SU-DHL-6 (cell line): ENCODE data around the gene WDR7.

Experiments
- H2AFZ ChIP-seq: fragments of 200-600 bp; sonication (generic); 2 replicates; pipeline ENCODE4 v1.6.1; 2014; ENCODE audit warnings: low read depth, mild to moderate bottlenecking, moderate library complexity, mixed read lengths, antibody characterized with exemption, low read length; ENCODE audit not compliant: severe bottlenecking
- H3F3A ChIP-seq: fragments of 200-600 bp; shearing (Covaris generic); 2 replicates; pipeline ENCODE4 v1.6.0; 2016; ENCODE audit warnings: antibody characterized with exemption, mild to moderate bottlenecking; ENCODE audit not compliant: insufficient read depth
- H3K27ac ChIP-seq: fragments of 200-600 bp; sonication (generic); 2 replicates; pipeline ENCODE4 v1.5.1; 2016; ENCODE audit warnings: low read depth, mild to moderate bottlenecking, low read length, moderate library complexity, mixed read lengths
- H3K27me3 ChIP-seq: fragments of 200-600 bp; sonication (generic), shearing (Covaris generic); 2 replicates; pipeline ENCODE4 v1.6.0; 2014; ENCODE audit warnings: mild to moderate bottlenecking, low read length
- H3K36me3 ChIP-seq: fragments of 200-600 bp; sonication (generic); 2 replicates; pipeline ENCODE4 v1.6.1; 2014; ENCODE audit warnings: mild to moderate bottlenecking, low read length, mixed read lengths
- H3K4me2 ChIP-seq: fragments of 300-600, 200-600 bp; shearing (Covaris generic), sonication (generic); 2 replicates; pipeline ENCODE4 v1.6.0; 2014; ENCODE audit warnings: low read length, low read depth, mild to moderate bottlenecking; ENCODE audit not compliant: poor library complexity, severe bottlenecking
- H3K4me3 ChIP-seq: fragments of 200-600 bp; sonication (generic); 2 replicates; pipeline ENCODE4 v1.5.1; 2014; ENCODE audit warnings: antibody characterized with exemption, low read length, mild to moderate bottlenecking, mixed read lengths; ENCODE audit not compliant: insufficient read depth, poor library complexity, severe bottlenecking
- H3K79me2 ChIP-seq: fragments of 200-600 bp; sonication (generic); 2 replicates; pipeline ENCODE4 v1.6.1; 2014; ENCODE audit warnings: mild to moderate bottlenecking, low read length, moderate library complexity; ENCODE audit not compliant: insufficient read depth
- H3K9ac ChIP-seq: fragments of 200-600 bp; sonication (generic); 2 replicates; pipeline ENCODE4 v1.7.0; 2014; ENCODE audit warnings: mild to moderate bottlenecking, low read length
- H3K9me2 ChIP-seq: fragments of 200-600 bp; sonication (generic); replicated peaks from 2 replicates; pipeline ENCODE4 v1.6.1; 2014; ENCODE audit warnings: low read length; ENCODE audit not compliant: insufficient read depth
- H3K9me3 ChIP-seq: fragments of 200-600 bp; sonication (generic); 2 replicates; pipeline ENCODE4 v1.6.1; 2014; ENCODE audit warnings: low read length, mixed read lengths; ENCODE audit not compliant: insufficient read depth
- H4K20me1 ChIP-seq: fragments of 200-600 bp; sonication (generic); 2 replicates; pipeline ENCODE4 v1.6.1; 2014; ENCODE audit warnings: low read depth, mild to moderate bottlenecking, antibody characterized with exemption, low read length, moderate library complexity, mixed read lengths
- EZH2phosphoT487 ChIP-seq: fragments of 200-600 bp; sonication (generic), shearing (Covaris generic); conservative IDR thresholded peaks from 2 replicates; pipeline ENCODE4 v1.6.1; 2018; ENCODE audit warnings: mild to moderate bottlenecking, antibody characterized with exemption, low read length, moderate library complexity, mixed read lengths
- TF ChIP-seq, protein P1 (sequence below): fragments of 200-600 bp; sonication (generic); IDR thresholded peaks from one replicate; pipeline ENCODE4 v1.5.1; 2017; ENCODE audit warnings: antibody characterized with exemption, mild to moderate bottlenecking, low read length, moderate library complexity; ENCODE audit not compliant: insufficient read depth, poor library complexity, severe bottlenecking

Gene WDR7

DNA sequence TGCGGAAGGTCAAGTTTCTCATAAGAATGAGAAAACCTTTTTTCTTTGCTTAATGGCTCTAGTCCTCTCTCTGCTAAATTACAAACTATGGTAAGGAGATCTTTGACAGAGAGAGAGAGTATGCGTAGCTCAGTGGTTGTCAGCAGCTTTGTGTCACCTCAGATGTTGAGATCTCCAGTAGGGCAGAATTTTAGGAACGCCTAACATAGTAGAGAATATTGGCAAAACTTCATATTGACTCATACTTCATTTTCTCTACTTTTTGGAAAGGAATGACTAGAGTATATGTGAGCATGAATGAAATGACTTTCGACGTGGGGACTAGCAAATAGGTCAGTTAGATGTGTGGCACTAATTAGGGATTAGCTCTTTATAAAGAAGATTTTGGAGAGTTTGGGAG lies 64.0 kb downstream of the WDR7 start:
- TF ChIP-seq EZH2phosphoT487, result no peak
- TF ChIP-seq, protein P1, sequence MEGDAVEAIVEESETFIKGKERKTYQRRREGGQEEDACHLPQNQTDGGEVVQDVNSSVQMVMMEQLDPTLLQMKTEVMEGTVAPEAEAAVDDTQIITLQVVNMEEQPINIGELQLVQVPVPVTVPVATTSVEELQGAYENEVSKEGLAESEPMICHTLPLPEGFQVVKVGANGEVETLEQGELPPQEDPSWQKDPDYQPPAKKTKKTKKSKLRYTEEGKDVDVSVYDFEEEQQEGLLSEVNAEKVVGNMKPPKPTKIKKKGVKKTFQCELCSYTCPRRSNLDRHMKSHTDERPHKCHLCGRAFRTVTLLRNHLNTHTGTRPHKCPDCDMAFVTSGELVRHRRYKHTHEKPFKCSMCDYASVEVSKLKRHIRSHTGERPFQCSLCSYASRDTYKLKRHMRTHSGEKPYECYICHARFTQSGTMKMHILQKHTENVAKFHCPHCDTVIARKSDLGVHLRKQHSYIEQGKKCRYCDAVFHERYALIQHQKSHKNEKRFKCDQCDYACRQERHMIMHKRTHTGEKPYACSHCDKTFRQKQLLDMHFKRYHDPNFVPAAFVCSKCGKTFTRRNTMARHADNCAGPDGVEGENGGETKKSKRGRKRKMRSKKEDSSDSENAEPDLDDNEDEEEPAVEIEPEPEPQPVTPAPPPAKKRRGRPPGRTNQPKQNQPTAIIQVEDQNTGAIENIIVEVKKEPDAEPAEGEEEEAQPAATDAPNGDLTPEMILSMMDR, result no peak
- Histone ChIP-seq H3K27me3 (no peaks in the 10 kb centered on the region), H3K4me2 (no peak overlapping the region), H3K79me2 (no peaks in the 10 kb centered on the region), H3K9me2 (no peaks in the 10 kb centered on the region), H3K9ac (no peak overlapping the region), H3K27ac (no peak overlapping the region), H4K20me1 (no peaks in the 10 kb centered on the region; the same call in 1 of the 2 replicates), H3K36me3 (no peaks in the 10 kb centered on the region), H3K4me3 (no peak overlapping the region), H3F3A (no peaks in the 10 kb centered on the region), H2AFZ (no peak overlapping the region), H3K9me3 (no peaks in the 10 kb centered on the region)

DNA sequence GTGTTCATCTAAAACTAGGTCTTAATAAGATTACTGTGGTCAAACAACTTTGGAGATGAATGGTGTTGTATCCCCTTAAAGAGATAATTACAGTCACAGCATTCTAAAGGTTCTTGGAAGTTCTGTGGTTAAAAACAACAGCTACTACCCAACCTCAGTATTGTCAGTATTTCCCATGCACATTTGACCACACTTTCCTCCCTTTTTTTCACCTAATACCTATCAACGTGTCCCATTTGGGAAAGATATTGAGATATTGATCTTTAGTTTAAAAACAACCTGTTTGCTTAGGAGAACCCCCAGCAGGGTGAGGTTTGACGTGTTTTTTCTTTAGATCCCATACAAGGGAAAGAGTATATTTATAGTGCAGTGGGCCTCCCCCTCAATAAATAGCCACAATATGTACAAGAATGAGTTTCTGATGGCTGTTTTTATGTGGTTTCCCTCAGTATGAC lies 65.6 kb downstream of the WDR7 start:
- no peak overlapping the region for H3K4me2 ChIP-seq
- no peaks in the 10 kb centered on the region for H3K27me3 ChIP-seq
- no peak overlapping the region for H3K4me3 ChIP-seq
- H3K27ac ChIP-seq, result no peak overlapping the region
- no peak overlapping the region for H2AFZ ChIP-seq
- no peaks in the 10 kb centered on the region for H3K36me3 ChIP-seq
- no peak overlapping the region for H3K9ac ChIP-seq
- TF ChIP-seq EZH2phosphoT487, result no peak
- TF ChIP-seq, protein P1, result no peak
- no peaks in the 10 kb centered on the region for H3K9me2 ChIP-seq
- H3F3A ChIP-seq, result no peaks in the 10 kb centered on the region
- H3K9me3 ChIP-seq, result no peaks in the 10 kb centered on the region
- H4K20me1 ChIP-seq, result no peaks in the 10 kb centered on the region
- no peaks in the 10 kb centered on the region for H3K79me2 ChIP-seq

DNA sequence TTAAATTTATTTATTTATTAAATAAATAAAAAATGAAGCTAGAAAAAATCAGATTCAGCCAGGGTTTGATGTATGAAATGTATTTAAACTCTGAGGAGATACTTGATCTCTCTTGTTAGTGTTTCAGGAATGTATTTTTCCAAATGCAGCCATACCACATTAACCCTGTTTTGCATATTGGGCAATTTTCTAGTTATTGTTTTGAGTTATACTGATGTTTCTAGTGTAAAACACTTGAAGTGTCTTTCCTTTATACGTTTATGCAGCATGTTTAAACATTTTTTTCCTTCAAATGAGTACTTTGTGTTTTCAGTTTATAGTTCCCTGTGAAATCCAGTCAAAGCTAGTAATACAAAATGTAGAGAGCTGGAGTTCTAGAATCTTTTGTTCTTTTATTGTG lies 69.9 kb downstream of the WDR7 start:
- H3K36me3 ChIP-seq, result no peaks in the 10 kb centered on the region
- H4K20me1 ChIP-seq, result no peaks in the 10 kb centered on the region
- no peak overlapping the region for H3K9ac ChIP-seq
- H3K4me2 ChIP-seq, result no peak overlapping the region
- H3K9me2 ChIP-seq, result no peaks in the 10 kb centered on the region
- H3K27ac ChIP-seq, result no peak overlapping the region
- no peaks in the 10 kb centered on the region for H3K79me2 ChIP-seq
- no peak overlapping the region for H2AFZ ChIP-seq
- H3K27me3 ChIP-seq, result no peaks in the 10 kb centered on the region
- H3F3A ChIP-seq, result no peaks in the 10 kb centered on the region
- H3K4me3 ChIP-seq, result no peak overlapping the region
- TF ChIP-seq, protein P1, result no peak
- no peak for TF ChIP-seq EZH2phosphoT487
- H3K9me3 ChIP-seq, result no peaks in the 10 kb centered on the region
